ENCODE results near the gene SYNE2. TPM values are rescaled to one million over a fixed set of nuclear protein-coding genes. Genes with fewer than 3 reads are reported as not detected.

The SYNE2 gene
- total RNA-seq, 1 experiment from 2014 or later = 94.2 TPM

- no peaks in the 10 kb centered on the region for H3K27me3 ChIP-seq (ENCODE audit: insufficient read depth, low read depth)
- no peak overlapping the region for H3K4me3 ChIP-seq
- no peaks in the 10 kb centered on the region for H3K9me3 ChIP-seq (ENCODE audit: insufficient read depth, low read depth)
- H4K20me1 ChIP-seq (ENCODE audit: insufficient read depth) = no peaks in the 10 kb centered on the region
- ChIA-PET CTCF (no interaction called here), POLR2A (ENCODE audit: unreplicated experiment) (no interaction called here)
- H3K4me1 ChIP-seq (replicated peaks; ENCODE audit: insufficient read depth) = no peaks in the 10 kb centered on the region
- TF ChIP-seq CTCF (conservative IDR thresholded peaks at IDR 0.05) (no peak), EZH2 (IDR thresholded peaks at IDR 0.05; ENCODE audit: low read depth) (no peak)
- H3F3A ChIP-seq (ENCODE audit: insufficient read depth, low read depth) = no peaks in the 10 kb centered on the region
- intact Hi-C loops (cut with micrococcal nuclease; ENCODE audit: unreplicated experiment) = no loop called here
- no peak overlapping the region for H3K4me2 ChIP-seq
- H3K36me3 ChIP-seq (ENCODE audit: low read depth) = no peaks in the 10 kb centered on the region
- H3K9me2 ChIP-seq (ENCODE audit: insufficient read depth) = no peaks in the 10 kb centered on the region
- no TSS peak for BruUV-seq (replicated peaks)
- no peak overlapping the region for H3K27ac ChIP-seq
- no peak for DNase-seq
- no peak overlapping the region for H2AFZ ChIP-seq
- H3K79me2 ChIP-seq (ENCODE audit: low read depth) = no peaks in the 10 kb centered on the region
Observed at GRCh38 chr14:64213086-64213485, 360.3 kb downstream of the SYNE2 start.

DNA sequence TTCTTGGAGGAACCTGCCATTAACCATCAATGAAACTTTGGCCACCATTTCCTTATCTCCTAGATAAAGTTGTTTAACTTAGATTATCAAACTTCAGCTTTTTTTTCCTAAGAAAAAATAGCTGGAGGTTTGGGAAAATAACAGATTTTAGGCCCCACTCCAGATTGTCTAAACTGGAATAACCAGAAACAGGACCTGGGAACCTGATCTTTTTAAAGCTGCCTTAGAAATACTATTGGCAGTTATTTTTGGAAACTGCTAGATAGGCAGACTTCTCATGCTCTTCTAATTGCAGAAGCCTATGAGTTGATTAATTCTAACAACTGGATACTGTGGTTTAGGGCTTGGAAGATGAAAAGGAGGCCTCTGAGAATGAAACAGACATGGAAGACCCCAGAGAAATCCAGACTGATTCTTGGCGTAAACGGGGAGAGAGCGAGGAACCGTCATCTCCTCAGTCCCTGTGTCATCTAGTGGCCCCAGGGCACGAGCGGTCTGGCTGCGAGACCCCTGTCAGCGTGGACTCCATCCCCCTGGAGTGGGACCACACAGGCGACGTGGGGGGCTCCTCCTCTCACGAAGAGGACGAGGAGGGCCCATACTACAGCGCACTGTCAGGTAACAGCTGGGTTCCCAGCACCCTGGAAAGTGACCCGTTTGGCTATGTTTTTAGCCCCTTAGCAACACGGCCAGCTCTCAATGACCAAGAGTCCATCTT, 361.2 kb downstream of the SYNE2 start:
- Histone ChIP-seq H3K9me3 (ENCODE audit: insufficient read depth, low read depth) (no peaks in the 10 kb centered on the region), H3K4me1 (replicated peaks; ENCODE audit: insufficient read depth) (no peaks in the 10 kb centered on the region), H3K27ac (no peak overlapping the region), H3K27me3 (ENCODE audit: insufficient read depth, low read depth) (no peaks in the 10 kb centered on the region), H2AFZ (no peak overlapping the region), H3F3A (ENCODE audit: insufficient read depth, low read depth) (no peaks in the 10 kb centered on the region), H4K20me1 (ENCODE audit: insufficient read depth) (no peaks in the 10 kb centered on the region), H3K79me2 (ENCODE audit: low read depth) (no peaks in the 10 kb centered on the region), H3K36me3 (ENCODE audit: low read depth) (no peaks in the 10 kb centered on the region), H3K9me2 (ENCODE audit: insufficient read depth) (no peaks in the 10 kb centered on the region), H3K4me2 (no peak overlapping the region), H3K4me3 (no peak overlapping the region)
- TF ChIP-seq CTCF (conservative IDR thresholded peaks at IDR 0.05) (no peak), EZH2 (IDR thresholded peaks at IDR 0.05; ENCODE audit: low read depth) (no peak)
- no TSS peak for BruUV-seq (replicated peaks)
- intact Hi-C loops (cut with micrococcal nuclease; ENCODE audit: unreplicated experiment) = no loop called here
- no peak for DNase-seq
- ChIA-PET CTCF (no interaction called here), POLR2A (ENCODE audit: unreplicated experiment) (no interaction called here)

GRCh38 chr14:64215274-64215673, 362.5 kb downstream of the SYNE2 start:
- intact Hi-C loops (cut with micrococcal nuclease; ENCODE audit: unreplicated experiment) = no loop called here
- Histone ChIP-seq H3F3A (ENCODE audit: insufficient read depth, low read depth) (no peaks in the 10 kb centered on the region), H2AFZ (no peak overlapping the region), H3K27me3 (ENCODE audit: insufficient read depth, low read depth) (no peaks in the 10 kb centered on the region), H3K4me3 (no peak overlapping the region), H3K36me3 (ENCODE audit: low read depth) (no peaks in the 10 kb centered on the region), H3K4me1 (replicated peaks; ENCODE audit: insufficient read depth) (no peaks in the 10 kb centered on the region), H3K4me2 (no peak overlapping the region), H3K9me2 (ENCODE audit: insufficient read depth) (no peaks in the 10 kb centered on the region), H3K9me3 (ENCODE audit: insufficient read depth, low read depth) (no peaks in the 10 kb centered on the region), H3K79me2 (ENCODE audit: low read depth) (no peaks in the 10 kb centered on the region), H3K27ac (no peak overlapping the region), H4K20me1 (ENCODE audit: insufficient read depth) (no peaks in the 10 kb centered on the region)
- CTCF ChIA-PET = no interaction called here
- no peak for TF ChIP-seq CTCF (conservative IDR thresholded peaks at IDR 0.05)
- TF ChIP-seq EZH2 (IDR thresholded peaks at IDR 0.05; ENCODE audit: low read depth) = no peak
- no TSS peak for BruUV-seq (replicated peaks)
- POLR2A ChIA-PET (ENCODE audit: unreplicated experiment) = no interaction called here
- no peak for DNase-seq

Measured in PC-9 (cell line).